GM12874 (cell line): Measurements from ENCODE around the gene AURKB.

Experiments used
- TF ChIP-seq, protein P1 (sequence below): IDR thresholded peaks from 2 replicates; pipeline ENCODE4 v1.5.1; 2011; ENCODE audit warnings: low read depth, mild to moderate bottlenecking, control low read depth, low read length, moderate library complexity; ENCODE audit not compliant: insufficient read depth

Gene AURKB

GRCh38 chr17:8210761-8211458 is 535 bp upstream of the AURKB start:
- TF ChIP-seq, protein P1, sequence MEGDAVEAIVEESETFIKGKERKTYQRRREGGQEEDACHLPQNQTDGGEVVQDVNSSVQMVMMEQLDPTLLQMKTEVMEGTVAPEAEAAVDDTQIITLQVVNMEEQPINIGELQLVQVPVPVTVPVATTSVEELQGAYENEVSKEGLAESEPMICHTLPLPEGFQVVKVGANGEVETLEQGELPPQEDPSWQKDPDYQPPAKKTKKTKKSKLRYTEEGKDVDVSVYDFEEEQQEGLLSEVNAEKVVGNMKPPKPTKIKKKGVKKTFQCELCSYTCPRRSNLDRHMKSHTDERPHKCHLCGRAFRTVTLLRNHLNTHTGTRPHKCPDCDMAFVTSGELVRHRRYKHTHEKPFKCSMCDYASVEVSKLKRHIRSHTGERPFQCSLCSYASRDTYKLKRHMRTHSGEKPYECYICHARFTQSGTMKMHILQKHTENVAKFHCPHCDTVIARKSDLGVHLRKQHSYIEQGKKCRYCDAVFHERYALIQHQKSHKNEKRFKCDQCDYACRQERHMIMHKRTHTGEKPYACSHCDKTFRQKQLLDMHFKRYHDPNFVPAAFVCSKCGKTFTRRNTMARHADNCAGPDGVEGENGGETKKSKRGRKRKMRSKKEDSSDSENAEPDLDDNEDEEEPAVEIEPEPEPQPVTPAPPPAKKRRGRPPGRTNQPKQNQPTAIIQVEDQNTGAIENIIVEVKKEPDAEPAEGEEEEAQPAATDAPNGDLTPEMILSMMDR = no peak

GRCh38 chr17:8206536-8206935 is 3.8 kb downstream of the AURKB start:
- TF ChIP-seq, protein P1 = no peak

- TF ChIP-seq, protein P1 = no peak
Observed at GRCh38 chr17:8204761-8205555, 5.4 kb downstream of the AURKB start.

DNA sequence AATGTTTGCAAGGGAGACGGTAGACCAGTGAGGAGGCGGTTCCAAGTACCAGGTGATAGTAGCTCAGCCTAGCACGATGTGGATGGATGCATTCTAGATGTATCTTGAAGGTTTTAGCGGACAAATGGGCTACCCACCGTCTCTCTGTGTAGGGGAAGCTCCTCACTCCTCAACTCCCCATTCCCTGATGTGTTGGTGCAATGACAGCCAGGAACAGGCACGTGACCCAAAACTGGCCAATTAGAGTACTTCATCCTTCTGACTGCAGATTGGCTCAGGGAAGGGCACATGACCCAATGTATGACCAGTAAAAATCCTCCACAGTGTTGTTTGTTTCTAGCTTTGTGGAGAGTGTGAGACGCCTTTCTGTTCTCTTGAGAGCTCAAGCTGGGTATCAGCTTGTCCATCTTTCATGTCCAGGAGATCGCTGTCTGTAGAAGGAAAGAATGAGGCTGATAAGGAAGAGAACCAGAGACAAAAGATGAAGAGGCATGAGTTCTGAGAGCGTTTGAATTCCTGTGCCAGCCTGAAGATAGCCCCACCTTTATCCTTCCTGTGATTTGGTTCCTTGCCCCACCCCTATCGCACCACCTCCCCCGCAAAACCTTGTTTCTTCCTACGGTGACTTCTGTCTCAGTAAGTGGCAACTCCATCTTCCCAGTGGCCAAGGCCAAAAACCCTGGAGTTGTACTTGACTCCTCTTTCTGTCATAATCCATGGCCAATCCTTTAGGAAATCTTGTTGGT is 18.1 kb downstream of the AURKB start:
- TF ChIP-seq, protein P1 = no peak

- TF ChIP-seq, protein P1 = no peak
Observed at GRCh38 chr17:8190506-8190905, 19.9 kb downstream of the AURKB start.

DNA sequence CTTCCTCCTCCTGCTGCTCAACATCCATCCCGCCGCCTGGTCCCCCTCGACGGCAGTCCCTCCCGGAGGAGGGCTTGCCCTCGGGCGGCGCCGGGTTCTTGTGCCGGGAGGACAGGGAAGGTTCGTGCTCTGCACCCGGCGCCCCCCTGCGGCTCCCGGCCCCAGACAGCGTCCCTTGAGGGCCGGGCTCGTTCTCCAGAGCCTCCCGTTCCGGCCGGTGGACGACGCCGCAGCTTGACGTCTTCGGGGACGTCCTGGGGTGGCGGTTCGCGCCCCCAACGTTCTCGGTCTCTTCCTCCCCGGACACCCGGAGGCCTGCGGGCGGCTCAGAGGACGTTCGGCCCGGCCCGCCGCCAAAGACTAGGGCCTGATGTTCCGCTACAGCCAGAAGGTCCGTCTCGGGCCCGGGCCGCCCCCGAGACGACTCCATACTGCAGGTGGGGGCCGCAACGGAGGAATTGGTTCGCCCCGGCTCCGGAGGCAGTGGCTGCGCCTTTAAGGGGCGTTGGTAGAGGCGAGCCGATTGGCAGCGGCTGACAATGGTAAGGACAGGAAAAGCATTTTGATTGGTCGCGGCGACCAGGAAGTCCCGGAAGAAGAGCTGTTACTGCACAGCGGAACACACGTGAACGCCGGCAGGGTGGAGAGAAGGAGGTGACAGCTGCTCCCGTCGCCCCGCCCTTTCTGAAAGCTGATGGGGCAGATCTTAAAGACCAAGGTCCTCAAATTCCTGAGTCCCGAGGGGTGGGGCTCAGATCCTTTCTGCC is 20.5 kb downstream of the AURKB start, which contains the start of gene BORCS6:
Gene BORCS6 (minus strand): TSS at position 470 of the 767 bp plus-strand sequence. CDS start 40 bp downstream, at position 430.
- TF ChIP-seq, protein P1 = 0 out of 2 replicates have a peak, but pooled peaks have one; percentile 15
